H9 (cell line): ENCODE data around the gene POR. TPM values are rescaled to one million over a fixed set of nuclear protein-coding genes. Genes with fewer than 3 reads are reported as not detected.

ENCODE experiments used
- DNase-seq: peaks from one replicate; pipeline ENCODE4 v3.0.0-alpha.2; 2017
- H2AFZ ChIP-seq: one replicate; pipeline ENCODE4 v1.6.1; 2013; ENCODE audit warnings: mild to moderate bottlenecking, low read length, control low read depth, moderate library complexity
- H2AK5ac ChIP-seq: 2 replicates; pipeline ENCODE4 v1.6.1; 2013; ENCODE audit warnings: low read length, control low read depth, mixed read lengths; ENCODE audit not compliant: insufficient read length
- H2BK120ac ChIP-seq: one replicate; pipeline ENCODE4 v1.6.1; 2013; ENCODE audit warnings: low read depth, mild to moderate bottlenecking, low read length, control low read depth, inconsistent platforms; ENCODE audit not compliant: poor library complexity, severe bottlenecking
- H2BK12ac ChIP-seq: 2 replicates; pipeline ENCODE4 v1.6.1; 2013; ENCODE audit warnings: low read length, control low read depth, mixed read lengths, low read depth; ENCODE audit not compliant: insufficient read length
- H2BK15ac ChIP-seq: 2 replicates; pipeline ENCODE4 v1.6.1; 2013; ENCODE audit warnings: low read depth, low read length, control low read depth
- H2BK20ac ChIP-seq: one replicate; pipeline ENCODE4 v1.6.1; 2013; ENCODE audit warnings: low read depth, mild to moderate bottlenecking, low read length, control low read depth, inconsistent platforms; ENCODE audit not compliant: poor library complexity, severe bottlenecking
- H2BK5ac ChIP-seq: 2 replicates; pipeline ENCODE4 v1.6.1; 2013; ENCODE audit warnings: low read length, control low read depth, mixed read lengths; ENCODE audit not compliant: insufficient read length
- H3K14ac ChIP-seq: 2 replicates; pipeline ENCODE4 v1.6.1; 2013; ENCODE audit warnings: low read length, control low read depth; ENCODE audit not compliant: insufficient read depth
- H3K18ac ChIP-seq: 2 replicates; pipeline ENCODE4 v1.6.1; 2013; ENCODE audit warnings: low read depth, mild to moderate bottlenecking, mixed read lengths, low read length, control low read depth; ENCODE audit not compliant: insufficient read length
- H3K23ac ChIP-seq: 2 replicates; pipeline ENCODE4 v1.6.1; 2013; ENCODE audit warnings: low read length, control low read depth, mixed read lengths, low read depth; ENCODE audit not compliant: insufficient read length
- H3K23me2 ChIP-seq: 2 replicates; pipeline ENCODE4 v1.6.1; 2013; ENCODE audit warnings: low read depth, mild to moderate bottlenecking, mixed read lengths, low read length, control low read depth; ENCODE audit not compliant: insufficient read length, poor library complexity, severe bottlenecking
- H3K27ac ChIP-seq: 2 replicates; pipeline ENCODE4 v1.5.1; 2013; ENCODE audit warnings: low read length, control low read depth, mixed read lengths, low read depth; ENCODE audit not compliant: insufficient read length
- H3K27me3 ChIP-seq: 2 replicates; pipeline ENCODE4 v1.6.1; 2013; ENCODE audit warnings: low read length, control low read depth, inconsistent platforms; ENCODE audit not compliant: insufficient read depth
- H3K4ac ChIP-seq: 2 replicates; pipeline ENCODE4 v1.6.1; 2013; ENCODE audit warnings: low read depth, mild to moderate bottlenecking, control low read depth, inconsistent platforms, low read length, moderate library complexity
- H3K4me1 ChIP-seq: 2 replicates; pipeline ENCODE4 v1.6.1; 2013; ENCODE audit warnings: low read length, control low read depth, inconsistent platforms; ENCODE audit not compliant: insufficient read depth
- H3K4me2 ChIP-seq: 2 replicates; pipeline ENCODE4 v1.6.1; 2013; ENCODE audit warnings: low read length, control low read depth, mixed read lengths; ENCODE audit not compliant: insufficient read length, insufficient read depth
- H3K56ac ChIP-seq: 2 replicates; pipeline ENCODE4 v1.6.1; 2013; ENCODE audit warnings: low read depth, mild to moderate bottlenecking, mixed read lengths, low read length, control low read depth; ENCODE audit not compliant: insufficient read length
- H3K79me1 ChIP-seq: 2 replicates; pipeline ENCODE4 v1.6.1; 2013; ENCODE audit warnings: low read depth, mild to moderate bottlenecking, moderate library complexity, low read length, control low read depth, inconsistent platforms; ENCODE audit not compliant: insufficient read depth, poor library complexity, severe bottlenecking
- H3K79me2 ChIP-seq: 2 replicates; pipeline ENCODE4 v1.6.1; 2013; ENCODE audit warnings: low read length, control low read depth, inconsistent platforms; ENCODE audit not compliant: insufficient read depth
- H3K9ac ChIP-seq: 2 replicates; pipeline ENCODE4 v1.6.1; 2013; ENCODE audit warnings: low read length, control low read depth, mixed read lengths; ENCODE audit not compliant: insufficient read length; ENCODE audit errors: extremely low read depth
- H3K9me3 ChIP-seq: one replicate; pipeline ENCODE4 v1.6.1; 2013; ENCODE audit warnings: low read depth, low read length, inconsistent platforms; ENCODE audit not compliant: control insufficient read depth
- H3T11ph ChIP-seq: one replicate; pipeline ENCODE4 v1.6.1; 2013; ENCODE audit warnings: mild to moderate bottlenecking, low read length, control low read depth, inconsistent platforms
- H4K20me1 ChIP-seq: one replicate; pipeline ENCODE4 v1.6.1; 2013; ENCODE audit not compliant: control insufficient read depth, insufficient read length, insufficient read depth
- H4K5ac ChIP-seq: 2 replicates; pipeline ENCODE4 v1.6.1; 2013; ENCODE audit warnings: low read depth, mild to moderate bottlenecking, mixed read lengths, low read length, control low read depth; ENCODE audit not compliant: insufficient read length
- H4K8ac ChIP-seq: replicated peaks from 2 replicates; pipeline ENCODE4 v1.6.1; 2013; ENCODE audit warnings: low read length, control low read depth, mixed read lengths, low read depth; ENCODE audit not compliant: insufficient read length
- H4K91ac ChIP-seq: 2 replicates; pipeline ENCODE4 v1.6.1; 2013; ENCODE audit warnings: low read depth, mild to moderate bottlenecking, moderate library complexity, mixed read lengths, low read length, control low read depth; ENCODE audit not compliant: insufficient read length
- H3K27ac Mint-ChIP-seq, 3 experiments: 2 replicates in 2 of 3; 3 replicates in 1 of 3; pipeline ENCODE4 v1.8.0; 2020 to 2021; ENCODE audit warnings: mixed read lengths in 3 of 3, mild to moderate bottlenecking in 1 of 3, moderate library complexity in 1 of 3
- H3K27me3 Mint-ChIP-seq: 2 replicates; pipeline ENCODE4 v1.8.0; 2021; ENCODE audit warnings: low read depth, mild to moderate bottlenecking, moderate library complexity, mixed read lengths
- H3K36me3 Mint-ChIP-seq, 3 experiments: 2 replicates in 2 of 3; 3 replicates in 1 of 3; pipeline ENCODE4 v1.8.0; 2020 to 2021; ENCODE audit warnings: low read depth in 3 of 3, mixed read lengths in 3 of 3; ENCODE audit not compliant: insufficient read depth in 1 of 3
- H3K4me1 Mint-ChIP-seq, 2 experiments: 2 replicates each; pipeline ENCODE4 v1.8.0; 2020; ENCODE audit warnings: mixed read lengths in 2 of 2
- H3K4me3 Mint-ChIP-seq, 2 experiments: 2 replicates in 1 of 2; 3 replicates in 1 of 2; pipeline ENCODE4 v1.8.0; 2020 to 2021; ENCODE audit warnings: mild to moderate bottlenecking in 2 of 2, mixed read lengths in 2 of 2, moderate library complexity in 1 of 2
- H3K9me3 Mint-ChIP-seq, 2 experiments: 2 replicates in 1 of 2; 3 replicates in 1 of 2; pipeline ENCODE4 v1.8.0; 2020; ENCODE audit warnings: mild to moderate bottlenecking in 2 of 2, mixed read lengths in 2 of 2, moderate library complexity in 1 of 2
- WGBS: extraction: QIAGEN DNeasy Blood & Tissue Kit; methylation state at CpG from one replicate; pipeline ENCODE4 v1.1.7; 2013; ENCODE audit warnings: missing lambda C conversion rate, low lambda C conversion rate, mixed read lengths; ENCODE audit not compliant: insufficient read length; ENCODE audit errors: extremely low coverage; 5-methylcytosine and 5-hydroxymethylcytosine counted together
- total RNA-seq: library from RNA; stranded (reverse); gene quantifications from 2 replicates; pipeline ENCODE4 v1.2.1, GENCODE V29; 2021
- TF ChIP-seq, protein P1 (sequence below): fragments of 200-600 bp; sonication (generic); conservative IDR thresholded peaks from 3 replicates; pipeline ENCODE4 v1.8.0; 2021; ENCODE audit warnings: antibody characterized with exemption, mild to moderate bottlenecking

POR gene
- total RNA-seq, 1 experiment from 2014 or later: 128 TPM

GRCh38 chr7:75869776-75870379 is 45.1 kb upstream of the POR start:
- no peak overlapping the region for H3K14ac ChIP-seq
- H3K18ac ChIP-seq: no peak overlapping the region
- H3K27me3 Mint-ChIP-seq: peaks cover 3% of the 10 kb centered on the region; the same call in 1 of the 2 replicates
- H4K5ac ChIP-seq: no peak overlapping the region
- H3K4me2 ChIP-seq: no peak overlapping the region
- no peaks in the 10 kb centered on the region; a peak in 1 of 5 replicates for H3K9me3 Mint-ChIP-seq
- H3K9me3 ChIP-seq: no peaks in the 10 kb centered on the region
- no peaks in the 10 kb centered on the region for H4K20me1 ChIP-seq
- H3K79me1 ChIP-seq: no peaks in the 10 kb centered on the region
- no peaks in the 10 kb centered on the region for H3K4me1 ChIP-seq
- TF ChIP-seq, protein P1, sequence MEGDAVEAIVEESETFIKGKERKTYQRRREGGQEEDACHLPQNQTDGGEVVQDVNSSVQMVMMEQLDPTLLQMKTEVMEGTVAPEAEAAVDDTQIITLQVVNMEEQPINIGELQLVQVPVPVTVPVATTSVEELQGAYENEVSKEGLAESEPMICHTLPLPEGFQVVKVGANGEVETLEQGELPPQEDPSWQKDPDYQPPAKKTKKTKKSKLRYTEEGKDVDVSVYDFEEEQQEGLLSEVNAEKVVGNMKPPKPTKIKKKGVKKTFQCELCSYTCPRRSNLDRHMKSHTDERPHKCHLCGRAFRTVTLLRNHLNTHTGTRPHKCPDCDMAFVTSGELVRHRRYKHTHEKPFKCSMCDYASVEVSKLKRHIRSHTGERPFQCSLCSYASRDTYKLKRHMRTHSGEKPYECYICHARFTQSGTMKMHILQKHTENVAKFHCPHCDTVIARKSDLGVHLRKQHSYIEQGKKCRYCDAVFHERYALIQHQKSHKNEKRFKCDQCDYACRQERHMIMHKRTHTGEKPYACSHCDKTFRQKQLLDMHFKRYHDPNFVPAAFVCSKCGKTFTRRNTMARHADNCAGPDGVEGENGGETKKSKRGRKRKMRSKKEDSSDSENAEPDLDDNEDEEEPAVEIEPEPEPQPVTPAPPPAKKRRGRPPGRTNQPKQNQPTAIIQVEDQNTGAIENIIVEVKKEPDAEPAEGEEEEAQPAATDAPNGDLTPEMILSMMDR: no peak
- H2BK12ac ChIP-seq: no peak overlapping the region
- no peak overlapping the region for H3K23ac ChIP-seq
- no peak overlapping the region for H2BK20ac ChIP-seq
- H3K4me3 Mint-ChIP-seq: no peak overlapping the region
- H3K23me2 ChIP-seq: no peaks in the 10 kb centered on the region
- no peak overlapping the region for H2BK5ac ChIP-seq
- H3K4me1 Mint-ChIP-seq: peaks cover 4 to 7% of the 10 kb centered on the region in 2 experiments; a peak in 3 of 4 replicates
- no peak overlapping the region for H2BK15ac ChIP-seq
- H3K36me3 Mint-ChIP-seq: no peaks in the 10 kb centered on the region
- WGBS: no CpG with 5 or more reads among the region's 7 CpGs
- no peak overlapping the region for H3K27ac Mint-ChIP-seq
- H4K91ac ChIP-seq: no peak overlapping the region
- no peak overlapping the region for H2AK5ac ChIP-seq
- no peak overlapping the region for H3T11ph ChIP-seq
- H3K56ac ChIP-seq: no peak overlapping the region
- H2BK120ac ChIP-seq: no peak overlapping the region
- DNase-seq: no peak
- H3K79me2 ChIP-seq: no peaks in the 10 kb centered on the region
- no peak overlapping the region for H3K4ac ChIP-seq
- H2AFZ ChIP-seq: no peak overlapping the region
- H3K27me3 ChIP-seq: no peaks in the 10 kb centered on the region
- H3K9ac ChIP-seq: no peak overlapping the region
- no peak overlapping the region for H3K27ac ChIP-seq
- H4K8ac ChIP-seq: no peak overlapping the region
